Measurements from ENCODE around the gene CCNL1. TPM values are rescaled to one million over a fixed set of nuclear protein-coding genes. Genes with fewer than 3 reads are reported as not detected.
"Not testable (repeated sequence)": the region's sequence is repeated elsewhere in the genome, so short reads cannot be mapped to it uniquely, and the experiment has no call there.

CCNL1 gene
- total RNA-seq, 1 donor from 2014 or later: 171 TPM

GRCh38 chr3:157162620-157163019 is 2.7 kb upstream of the CCNL1 start:
- Mint-ChIP-seq H3K27ac (peak overlapping the region; percentile 29), H3K4me1 (peaks cover 28% of the 10 kb centered on the region), H3K36me3 (ENCODE audit: low read depth) (peaks cover 26% of the 10 kb centered on the region)
- intact Hi-C loops (cut with micrococcal nuclease): loop anchor here (5.0 kb wide), 2 partner anchors 680 to 1310 kb away; partner anchors contain the start of gene SLC33A1
- not testable (repeated sequence) for H3K4me3 Mint-ChIP-seq, H3K9me3 Mint-ChIP-seq, H3K27me3 Mint-ChIP-seq, DNase-seq

GRCh38 chr3:157160658-157161424 is 894 bp upstream of the CCNL1 start:
- Mint-ChIP-seq H3K36me3 (ENCODE audit: low read depth) (peaks cover 43% of the 10 kb centered on the region), H3K4me3 (peak overlapping the region; percentile 94), H3K27ac (peak overlapping the region; percentile 99), H3K27me3 (no peaks in the 10 kb centered on the region), H3K4me1 (peaks cover 40% of the 10 kb centered on the region), H3K9me3 (no peaks in the 10 kb centered on the region)
- peak; percentile 90 for DNase-seq
- intact Hi-C loops (cut with micrococcal nuclease): loop anchor here (1.0 to 5.0 kb wide), 9 partner anchors 14 to 1309 kb away; partner anchors contain the start of genes GMPS, SLC33A1 and SSR3

- Mint-ChIP-seq H3K9me3 (no peaks in the 10 kb centered on the region), H3K36me3 (ENCODE audit: low read depth) (peaks cover 58% of the 10 kb centered on the region), H3K4me3 (peak overlapping the region; percentile 94), H3K4me1 (peaks cover 47% of the 10 kb centered on the region), H3K27me3 (no peaks in the 10 kb centered on the region), H3K27ac (peak overlapping the region; percentile 99)
- intact Hi-C loops (cut with micrococcal nuclease): loop anchor here (1.0 kb wide), 1 partner anchor 485 kb away; the partner anchor contains the start of gene TIPARP
- peak; percentile 94 for DNase-seq
Measured at GRCh38 chr3:157159037-157159761, 748 bp downstream of the CCNL1 start.

- H3K36me3 Mint-ChIP-seq (ENCODE audit: low read depth): peaks cover 65% of the 10 kb centered on the region
- intact Hi-C loops (cut with micrococcal nuclease): loop anchor here (1.0 kb wide), 1 partner anchor 8 kb away; no protein-coding TSS in a partner anchor
- H3K9me3 Mint-ChIP-seq: no peaks in the 10 kb centered on the region
- no peak for DNase-seq
- peak overlapping the region; percentile 94 for H3K4me3 Mint-ChIP-seq
- H3K4me1 Mint-ChIP-seq: peaks cover 50% of the 10 kb centered on the region
- peak overlapping the region; percentile 99 for H3K27ac Mint-ChIP-seq
- H3K27me3 Mint-ChIP-seq: no peaks in the 10 kb centered on the region
Measured at GRCh38 chr3:157157836-157158235, 2.1 kb downstream of the CCNL1 start.

GRCh38 chr3:157156837-157157635 is 2.9 kb downstream of the CCNL1 start:
- Mint-ChIP-seq H3K4me3 (peak overlapping the region; percentile 94), H3K4me1 (peaks cover 48% of the 10 kb centered on the region), H3K27ac (peak overlapping the region; percentile 29), H3K9me3 (no peaks in the 10 kb centered on the region), H3K27me3 (no peaks in the 10 kb centered on the region), H3K36me3 (ENCODE audit: low read depth) (peaks cover 69% of the 10 kb centered on the region)
- no peak for DNase-seq
- intact Hi-C loops (cut with micrococcal nuclease): no loop called here

- Mint-ChIP-seq H3K36me3 (ENCODE audit: low read depth) (peaks cover 80% of the 10 kb centered on the region), H3K4me1 (peaks cover 51% of the 10 kb centered on the region), H3K9me3 (no peaks in the 10 kb centered on the region), H3K27ac (peak overlapping the region; percentile 53), H3K4me3 (peak overlapping the region; percentile 94), H3K27me3 (no peaks in the 10 kb centered on the region)
- intact Hi-C loops (cut with micrococcal nuclease): no loop called here
- no peak for DNase-seq
Measured at GRCh38 chr3:157155591-157155990, 4.4 kb downstream of the CCNL1 start.

GRCh38 chr3:157154563-157155330 is 5.2 kb downstream of the CCNL1 start:
- DNase-seq: no peak
- Mint-ChIP-seq H3K4me1 (peaks cover 50% of the 10 kb centered on the region), H3K4me3 (peak overlapping the region; percentile 81), H3K27ac (no peak overlapping the region), H3K9me3 (no peaks in the 10 kb centered on the region), H3K36me3 (ENCODE audit: low read depth) (peaks cover 86% of the 10 kb centered on the region), H3K27me3 (no peaks in the 10 kb centered on the region)
- intact Hi-C loops (cut with micrococcal nuclease): no loop called here

GRCh38 chr3:157152930-157153329 is 7.0 kb downstream of the CCNL1 start:
- no peak overlapping the region for H3K4me3 Mint-ChIP-seq
- peaks cover 87% of the 10 kb centered on the region for H3K36me3 Mint-ChIP-seq (ENCODE audit: low read depth)

GRCh38 chr3:157152438-157152837 is 7.5 kb downstream of the CCNL1 start:
- Mint-ChIP-seq H3K9me3 (no peaks in the 10 kb centered on the region), H3K4me3 (no peak overlapping the region), H3K36me3 (ENCODE audit: low read depth) (peaks cover 85% of the 10 kb centered on the region), H3K27ac (no peak overlapping the region), H3K27me3 (no peaks in the 10 kb centered on the region), H3K4me1 (peaks cover 51% of the 10 kb centered on the region)
- no peak for DNase-seq
- intact Hi-C loops (cut with micrococcal nuclease): no loop called here

More at GRCh38 chr3:157152930-157153329, 7.0 kb downstream of the CCNL1 start:
- Mint-ChIP-seq H3K4me1 (peaks cover 54% of the 10 kb centered on the region), H3K27me3 (no peaks in the 10 kb centered on the region), H3K9me3 (no peaks in the 10 kb centered on the region), H3K27ac (no peak overlapping the region)
- DNase-seq: no peak
- intact Hi-C loops (cut with micrococcal nuclease): no loop called here

GRCh38 chr3:157151627-157152026 is 8.3 kb downstream of the CCNL1 start:
- Mint-ChIP-seq H3K4me3 (no peak overlapping the region), H3K36me3 (ENCODE audit: low read depth) (peaks cover 85% of the 10 kb centered on the region)
- intact Hi-C loops (cut with micrococcal nuclease): no loop called here

GRCh38 chr3:157151151-157151550 is 8.8 kb downstream of the CCNL1 start:
- H3K36me3 Mint-ChIP-seq (ENCODE audit: low read depth): peaks cover 83% of the 10 kb centered on the region

More at GRCh38 chr3:157151627-157152026, 8.3 kb downstream of the CCNL1 start:
- peak; percentile 58 for DNase-seq
- Mint-ChIP-seq H3K4me1 (peaks cover 48% of the 10 kb centered on the region), H3K9me3 (no peaks in the 10 kb centered on the region), H3K27me3 (no peaks in the 10 kb centered on the region), H3K27ac (peak overlapping the region; percentile 76)

GRCh38 chr3:157149136-157149696 is 10.7 kb downstream of the CCNL1 start:
- peaks cover 81% of the 10 kb centered on the region for H3K36me3 Mint-ChIP-seq (ENCODE audit: low read depth)
- H3K27me3 Mint-ChIP-seq: no peaks in the 10 kb centered on the region
- no peaks in the 10 kb centered on the region for H3K9me3 Mint-ChIP-seq
- peak overlapping the region; percentile 53 for H3K27ac Mint-ChIP-seq
- H3K4me1 Mint-ChIP-seq: peaks cover 37% of the 10 kb centered on the region
- H3K4me3 Mint-ChIP-seq: no peak overlapping the region
- intact Hi-C loops (cut with micrococcal nuclease): no loop called here
- DNase-seq: no peak

More at GRCh38 chr3:157151151-157151550, 8.8 kb downstream of the CCNL1 start:
- peaks cover 45% of the 10 kb centered on the region for H3K4me1 Mint-ChIP-seq
- H3K27ac Mint-ChIP-seq: no peak overlapping the region
- DNase-seq: no peak
- no peak overlapping the region for H3K4me3 Mint-ChIP-seq
- intact Hi-C loops (cut with micrococcal nuclease): no loop called here
- H3K9me3 Mint-ChIP-seq: no peaks in the 10 kb centered on the region
- H3K27me3 Mint-ChIP-seq: no peaks in the 10 kb centered on the region

Measured in activated CD4-positive, alpha-beta T cell treated with anti-CD3 and anti-CD28 coated beads, Interleukin-2, amount 10 ng/mL, durations not matched to agents 24 days and 14 days (primary cell).